Activated CD4-positive, alpha-beta T cell treated with anti-CD3 and anti-CD28 coated beads for 36 hours (primary cell): Measurements from ENCODE around the gene PID1. TPM values are rescaled to one million over a fixed set of nuclear protein-coding genes. Genes with fewer than 3 reads are reported as not detected.

Experiments
- ATAC-seq: fragments of 200-7000 bp; cut with Tn5 transposase; one replicate; pipeline ENCODE4 v1.10.0; 2021; ENCODE audit warnings: mild to moderate bottlenecking, moderate library complexity
- CTCF ChIA-PET: fragments of 350-600 bp; sonication (Branson Sonifier 250); formaldehyde crosslinking; loops from one replicate; lab custom pipeline; 2021; ENCODE audit warnings: antibody characterized with exemption; lab: Charles Lee
- POLR2A ChIA-PET: fragments of 350-600 bp; sonication (Branson Sonifier 250); formaldehyde crosslinking; loops from one replicate; lab custom pipeline; 2021; ENCODE audit warnings: antibody characterized with exemption, inconsistent platforms; lab: Charles Lee
- DNase-seq: peaks from one replicate; pipeline ENCODE4 v3.0.0-alpha.2; 2020
- H3K27ac Mint-ChIP-seq: one replicate; pipeline ENCODE4 v1.8.0; 2021; ENCODE audit warnings: mixed read lengths
- H3K27me3 Mint-ChIP-seq: one replicate; pipeline ENCODE4 v1.8.0; 2021; ENCODE audit warnings: mixed read lengths
- H3K36me3 Mint-ChIP-seq: one replicate; pipeline ENCODE4 v1.8.0; 2021; ENCODE audit warnings: low read depth, mixed read lengths
- H3K4me1 Mint-ChIP-seq: one replicate; pipeline ENCODE4 v1.8.0; 2021; ENCODE audit warnings: mixed read lengths
- H3K4me3 Mint-ChIP-seq: one replicate; pipeline ENCODE4 v1.8.0; 2021; ENCODE audit warnings: mild to moderate bottlenecking, moderate library complexity, mixed read lengths
- H3K9me3 Mint-ChIP-seq: one replicate; pipeline ENCODE4 v1.8.0; 2021; ENCODE audit warnings: low read depth, mixed read lengths
- intact Hi-C, 2 experiments: fragments of 100-400 bp; cut with DNase I in 1 of 2; cut with micrococcal nuclease in 1 of 2; formaldehyde crosslinking; loops; one replicate each; pipeline versions ENCODE4 v1.14.2 to v1.15.1; 2022 to 2024; cut with DNase I, micrococcal nuclease
- total RNA-seq, 2 experiments: library from RNA; stranded (reverse); gene quantifications; one replicate each; pipeline ENCODE4 v1.2.3, GENCODE V29; 2021

The PID1 gene
- total RNA-seq, 2 experiments from 2014 or later = not detected

- no peak for DNase-seq
- no peak overlapping the region for H3K27ac Mint-ChIP-seq
- no peaks in the 10 kb centered on the region for H3K27me3 Mint-ChIP-seq
- H3K4me1 Mint-ChIP-seq = no peaks in the 10 kb centered on the region
- POLR2A ChIA-PET = no interaction called here
- no peak overlapping the region for H3K4me3 Mint-ChIP-seq
- no peaks in the 10 kb centered on the region for H3K36me3 Mint-ChIP-seq
- ATAC-seq = no peak
- H3K9me3 Mint-ChIP-seq = peaks cover 2% of the 10 kb centered on the region
- CTCF ChIA-PET = no interaction called here
- intact Hi-C loops = no loop called here
Observed at GRCh38 chr2:229160984-229161383, 110.1 kb downstream of the PID1 start.

- POLR2A ChIA-PET = no interaction called here
- no peak for DNase-seq
Observed at GRCh38 chr2:229160180-229160579, 110.9 kb downstream of the PID1 start.

GRCh38 chr2:229159405-229159804, 111.7 kb downstream of the PID1 start:
- ChIA-PET CTCF (no interaction called here), POLR2A (no interaction called here)
- no peak overlapping the region for H3K4me3 Mint-ChIP-seq
- H3K4me1 Mint-ChIP-seq = no peaks in the 10 kb centered on the region
- no peaks in the 10 kb centered on the region for H3K36me3 Mint-ChIP-seq
- DNase-seq (no peak), ATAC-seq (no peak)
- intact Hi-C loops = no loop called here
- H3K27ac Mint-ChIP-seq = no peak overlapping the region
- H3K9me3 Mint-ChIP-seq = peaks cover 2% of the 10 kb centered on the region
- no peaks in the 10 kb centered on the region for H3K27me3 Mint-ChIP-seq

More at GRCh38 chr2:229160180-229160579, 110.9 kb downstream of the PID1 start:
- no peak overlapping the region for H3K27ac Mint-ChIP-seq
- H3K4me3 Mint-ChIP-seq = no peak overlapping the region
- intact Hi-C loops = no loop called here
- H3K4me1 Mint-ChIP-seq = no peaks in the 10 kb centered on the region
- no peak for ATAC-seq
- peaks cover 2% of the 10 kb centered on the region for H3K9me3 Mint-ChIP-seq
- CTCF ChIA-PET = no interaction called here
- no peaks in the 10 kb centered on the region for H3K27me3 Mint-ChIP-seq
- H3K36me3 Mint-ChIP-seq = no peaks in the 10 kb centered on the region

GRCh38 chr2:229154381-229154780, 116.7 kb downstream of the PID1 start:
- peaks cover 2% of the 10 kb centered on the region for H3K9me3 Mint-ChIP-seq
- ChIA-PET POLR2A (no interaction called here), CTCF (no interaction called here)
- H3K4me3 Mint-ChIP-seq = no peak overlapping the region
- H3K4me1 Mint-ChIP-seq = no peaks in the 10 kb centered on the region
- H3K27me3 Mint-ChIP-seq = no peaks in the 10 kb centered on the region
- intact Hi-C loops = no loop called here
- ATAC-seq = no peak
- H3K36me3 Mint-ChIP-seq = no peaks in the 10 kb centered on the region
- H3K27ac Mint-ChIP-seq = no peak overlapping the region
- DNase-seq = no peak

- no peak for ATAC-seq
- no peak for DNase-seq
- H3K4me3 Mint-ChIP-seq = no peak overlapping the region
- H3K27me3 Mint-ChIP-seq = no peaks in the 10 kb centered on the region
- ChIA-PET CTCF (no interaction called here), POLR2A (no interaction called here)
- peaks cover 2% of the 10 kb centered on the region for H3K9me3 Mint-ChIP-seq
- no peaks in the 10 kb centered on the region for H3K4me1 Mint-ChIP-seq
- no peaks in the 10 kb centered on the region for H3K36me3 Mint-ChIP-seq
- intact Hi-C loops = no loop called here
- H3K27ac Mint-ChIP-seq = no peak overlapping the region
Observed at GRCh38 chr2:229153951-229154350, 117.1 kb downstream of the PID1 start.

GRCh38 chr2:229153267-229153666, 117.8 kb downstream of the PID1 start:
- H3K36me3 Mint-ChIP-seq = no peaks in the 10 kb centered on the region
- H3K27ac Mint-ChIP-seq = no peak overlapping the region
- H3K4me3 Mint-ChIP-seq = no peak overlapping the region
- POLR2A ChIA-PET = no interaction called here
- no peak for ATAC-seq
- CTCF ChIA-PET = no interaction called here
- H3K27me3 Mint-ChIP-seq = no peaks in the 10 kb centered on the region
- no peaks in the 10 kb centered on the region for H3K4me1 Mint-ChIP-seq
- intact Hi-C loops = no loop called here
- DNase-seq = no peak
- H3K9me3 Mint-ChIP-seq = peaks cover 2% of the 10 kb centered on the region

GRCh38 chr2:229152674-229153073, 118.4 kb downstream of the PID1 start:
- ChIA-PET CTCF (interaction anchor here (0.6 kb wide), 1 partner anchor 103 kb away, joined by 4 read pairs; no protein-coding TSS in a partner anchor), POLR2A (interaction anchor here (0.6 kb wide), 1 partner anchor 11 kb away, joined by 3 read pairs; no protein-coding TSS in a partner anchor)
- H3K4me3 Mint-ChIP-seq = no peak overlapping the region
- H3K4me1 Mint-ChIP-seq = no peaks in the 10 kb centered on the region
- H3K27ac Mint-ChIP-seq = no peak overlapping the region
- DNase-seq = no peak
- intact Hi-C loops = no loop called here
- ATAC-seq = no peak
- no peaks in the 10 kb centered on the region for H3K27me3 Mint-ChIP-seq
- peaks cover under 1% of the 10 kb centered on the region for H3K9me3 Mint-ChIP-seq
- no peaks in the 10 kb centered on the region for H3K36me3 Mint-ChIP-seq

- ChIA-PET POLR2A (no interaction called here), CTCF (no interaction called here)
- H3K27me3 Mint-ChIP-seq = no peaks in the 10 kb centered on the region
- no peaks in the 10 kb centered on the region for H3K36me3 Mint-ChIP-seq
- no peak overlapping the region for H3K27ac Mint-ChIP-seq
- peaks cover 7% of the 10 kb centered on the region for H3K9me3 Mint-ChIP-seq
- DNase-seq (no peak), ATAC-seq (no peak)
- H3K4me3 Mint-ChIP-seq = no peak overlapping the region
- H3K4me1 Mint-ChIP-seq = no peaks in the 10 kb centered on the region
- intact Hi-C loops = no loop called here
Observed at GRCh38 chr2:229150317-229150716, 120.8 kb downstream of the PID1 start.

- ATAC-seq = no peak
Observed at GRCh38 chr2:229141424-229142025, 129.6 kb downstream of the PID1 start.

GRCh38 chr2:229137639-229138038, 133.4 kb downstream of the PID1 start:
- POLR2A ChIA-PET = no interaction called here
- no peak for ATAC-seq
- Mint-ChIP-seq H3K4me3 (no peak overlapping the region), H3K27me3 (no peaks in the 10 kb centered on the region), H3K4me1 (no peaks in the 10 kb centered on the region), H3K36me3 (no peaks in the 10 kb centered on the region), H3K9me3 (no peaks in the 10 kb centered on the region), H3K27ac (no peak overlapping the region)
- CTCF ChIA-PET = no interaction called here
- DNase-seq = no peak
- intact Hi-C loops = no loop called here

More at GRCh38 chr2:229141424-229142025, 129.6 kb downstream of the PID1 start:
- H3K27ac Mint-ChIP-seq = no peak overlapping the region
- no peak overlapping the region for H3K4me3 Mint-ChIP-seq
- no peaks in the 10 kb centered on the region for H3K27me3 Mint-ChIP-seq
- no peaks in the 10 kb centered on the region for H3K4me1 Mint-ChIP-seq
- CTCF ChIA-PET = interaction anchor here (1.4 kb wide), 1 partner anchor 19 kb away, joined by 4 read pairs; no protein-coding TSS in a partner anchor
- POLR2A ChIA-PET = no interaction called here
- peaks cover 2% of the 10 kb centered on the region for H3K9me3 Mint-ChIP-seq
- H3K36me3 Mint-ChIP-seq = no peaks in the 10 kb centered on the region
- intact Hi-C loops = no loop called here
- DNase-seq = no peak

GRCh38 chr2:229137066-229137465, 134.0 kb downstream of the PID1 start:
- H3K4me3 Mint-ChIP-seq = no peak overlapping the region
- no peak for DNase-seq
- no peaks in the 10 kb centered on the region for H3K27me3 Mint-ChIP-seq
- H3K9me3 Mint-ChIP-seq = no peaks in the 10 kb centered on the region
- intact Hi-C loops = no loop called here
- ChIA-PET POLR2A (no interaction called here), CTCF (no interaction called here)
- H3K4me1 Mint-ChIP-seq = no peaks in the 10 kb centered on the region
- H3K27ac Mint-ChIP-seq = no peak overlapping the region
- ATAC-seq = no peak
- no peaks in the 10 kb centered on the region for H3K36me3 Mint-ChIP-seq

GRCh38 chr2:229133155-229133772, 137.8 kb downstream of the PID1 start:
- Mint-ChIP-seq H3K9me3 (no peaks in the 10 kb centered on the region), H3K36me3 (no peaks in the 10 kb centered on the region), H3K27ac (no peak overlapping the region), H3K27me3 (no peaks in the 10 kb centered on the region), H3K4me3 (no peak overlapping the region), H3K4me1 (no peaks in the 10 kb centered on the region)
- no peak for DNase-seq
- intact Hi-C loops = no loop called here
- ATAC-seq = no peak
- CTCF ChIA-PET = no interaction called here
- POLR2A ChIA-PET = no interaction called here
